Esophagus squamous epithelium (tissue), 4 donors: ENCODE results near the gene CNGB1.

ENCODE experiments used
- CTCF ChIP-seq, 6 experiments: fragments of 450-650 bp in 4 of 6; fragments of 200-600 bp in 2 of 6; sonication (generic) in 2 of 6; IDR thresholded peaks; one replicate each; pipeline ENCODE4 v1.5.1; 2016 to 2019; ENCODE audit warnings: antibody characterized with exemption in 6 of 6, mild to moderate bottlenecking in 4 of 6, moderate library complexity in 4 of 6
- POLR2A ChIP-seq, 4 donors: fragments of 450-650 bp; IDR thresholded peaks; one replicate each; pipeline ENCODE4 v1.6.1; 2017; ENCODE audit warnings: antibody characterized with exemption in 4 of 4, mild to moderate bottlenecking in 4 of 4, moderate library complexity in 3 of 4

GRCh38 chr16:57884655-57885133 lies 86.2 kb downstream of the CNGB1 start:
- no peak for TF ChIP-seq CTCF (IDR thresholded peaks at IDR 0.05)
- no peak for TF ChIP-seq POLR2A (IDR thresholded peaks at IDR 0.05)
